ENCODE results near the gene PPM1E. TPM values are rescaled to one million over a fixed set of nuclear protein-coding genes. Genes with fewer than 3 reads are reported as not detected.

The PPM1E gene
- total RNA-seq, 1 experiment from 2014 or later: 7.1 TPM

DNA sequence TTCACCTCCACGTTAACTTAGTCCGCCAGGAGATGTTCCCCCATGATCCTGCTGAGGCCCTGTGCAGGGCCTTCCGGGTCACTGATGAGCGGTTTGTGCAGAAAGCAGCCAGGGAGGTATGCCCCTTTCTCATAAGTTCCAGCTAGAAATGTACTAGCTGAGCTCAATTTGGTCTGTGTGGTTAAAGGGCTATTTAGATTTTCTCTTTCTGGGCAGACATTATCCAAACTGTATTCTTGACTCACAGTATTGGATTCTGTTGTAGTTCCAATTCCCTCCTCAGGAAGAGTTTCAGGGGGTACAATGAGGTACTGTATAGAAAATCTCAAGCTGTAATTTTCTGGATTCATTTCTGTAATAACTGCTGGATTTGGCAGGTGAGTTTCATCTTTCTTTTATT lies 214.0 kb downstream of the PPM1E start:
- H3K23me2 ChIP-seq (ENCODE audit: insufficient read length, low read depth, low read length, poor library complexity, severe bottlenecking): no peaks in the 10 kb centered on the region
- H3K4ac ChIP-seq (ENCODE audit: low read depth, low read length): no peak overlapping the region
- H3K23ac ChIP-seq (ENCODE audit: insufficient read length, low read depth, low read length): no peak overlapping the region
- no peak for DNase-seq
- no peaks in the 10 kb centered on the region for H3K79me2 ChIP-seq (ENCODE audit: insufficient read depth, low read length)
- no peak overlapping the region for H4K5ac ChIP-seq (ENCODE audit: insufficient read length, low read depth, low read length)
- Mint-ChIP-seq H3K4me3 (no peak overlapping the region), H3K27me3 (ENCODE audit: low read depth) (no peaks in the 10 kb centered on the region), H3K9me3 (no peaks in the 10 kb centered on the region), H3K27ac (no peak overlapping the region), H3K4me1 (peaks cover 28 to 39% of the 10 kb centered on the region in 2 experiments), H3K36me3 (ENCODE audit: insufficient read depth in 1 of 3, low read depth in 3 of 3) (no peaks in the 10 kb centered on the region)
- no peak overlapping the region for H3K9ac ChIP-seq (ENCODE audit: extremely low read depth, insufficient read length, low read length)
- no peak overlapping the region for H3T11ph ChIP-seq (ENCODE audit: low read length)
- no peak overlapping the region for H3K14ac ChIP-seq (ENCODE audit: insufficient read depth, low read length)
- H3K18ac ChIP-seq (ENCODE audit: insufficient read length, low read depth, low read length): no peak overlapping the region
- H2BK15ac ChIP-seq (ENCODE audit: low read depth, low read length): no peak overlapping the region
- no peak overlapping the region for H2BK5ac ChIP-seq (ENCODE audit: insufficient read length, low read length)
- H4K91ac ChIP-seq (ENCODE audit: insufficient read length, low read depth, low read length): no peak overlapping the region
- H3K27ac ChIP-seq (ENCODE audit: insufficient read length, low read depth, low read length): no peak overlapping the region
- H3K56ac ChIP-seq (ENCODE audit: insufficient read length, low read depth, low read length): no peak overlapping the region
- H2AFZ ChIP-seq (ENCODE audit: low read length): no peak overlapping the region
- no peaks in the 10 kb centered on the region for H3K27me3 ChIP-seq (ENCODE audit: insufficient read depth, low read length)
- H4K20me1 ChIP-seq (ENCODE audit: control insufficient read depth, insufficient read depth, insufficient read length): no peaks in the 10 kb centered on the region
- H3K9me3 ChIP-seq (ENCODE audit: control insufficient read depth, low read depth, low read length): no peaks in the 10 kb centered on the region
- H3K79me1 ChIP-seq (ENCODE audit: insufficient read depth, low read depth, low read length, poor library complexity, severe bottlenecking): no peaks in the 10 kb centered on the region
- H2BK120ac ChIP-seq (ENCODE audit: low read depth, low read length, poor library complexity, severe bottlenecking): no peak overlapping the region
- WGBS (ENCODE audit: extremely low coverage, insufficient read length, low lambda C conversion rate): no CpG with 5 or more reads among the region's 4 CpGs
- H4K8ac ChIP-seq (replicated peaks; ENCODE audit: insufficient read length, low read depth, low read length): no peak overlapping the region
- peaks cover 5% of the 10 kb centered on the region; the same call in 1 of the 2 replicates for H3K4me1 ChIP-seq (ENCODE audit: insufficient read depth, low read length)
- H2BK20ac ChIP-seq (ENCODE audit: low read depth, low read length, poor library complexity, severe bottlenecking): no peak overlapping the region
- H3K4me2 ChIP-seq (ENCODE audit: insufficient read depth, insufficient read length, low read length): no peak overlapping the region
- H2BK12ac ChIP-seq (ENCODE audit: insufficient read length, low read depth, low read length): no peak overlapping the region
- no peak overlapping the region for H2AK5ac ChIP-seq (ENCODE audit: insufficient read length, low read length)
- TF ChIP-seq, protein P1, sequence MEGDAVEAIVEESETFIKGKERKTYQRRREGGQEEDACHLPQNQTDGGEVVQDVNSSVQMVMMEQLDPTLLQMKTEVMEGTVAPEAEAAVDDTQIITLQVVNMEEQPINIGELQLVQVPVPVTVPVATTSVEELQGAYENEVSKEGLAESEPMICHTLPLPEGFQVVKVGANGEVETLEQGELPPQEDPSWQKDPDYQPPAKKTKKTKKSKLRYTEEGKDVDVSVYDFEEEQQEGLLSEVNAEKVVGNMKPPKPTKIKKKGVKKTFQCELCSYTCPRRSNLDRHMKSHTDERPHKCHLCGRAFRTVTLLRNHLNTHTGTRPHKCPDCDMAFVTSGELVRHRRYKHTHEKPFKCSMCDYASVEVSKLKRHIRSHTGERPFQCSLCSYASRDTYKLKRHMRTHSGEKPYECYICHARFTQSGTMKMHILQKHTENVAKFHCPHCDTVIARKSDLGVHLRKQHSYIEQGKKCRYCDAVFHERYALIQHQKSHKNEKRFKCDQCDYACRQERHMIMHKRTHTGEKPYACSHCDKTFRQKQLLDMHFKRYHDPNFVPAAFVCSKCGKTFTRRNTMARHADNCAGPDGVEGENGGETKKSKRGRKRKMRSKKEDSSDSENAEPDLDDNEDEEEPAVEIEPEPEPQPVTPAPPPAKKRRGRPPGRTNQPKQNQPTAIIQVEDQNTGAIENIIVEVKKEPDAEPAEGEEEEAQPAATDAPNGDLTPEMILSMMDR (conservative IDR thresholded peaks at IDR 0.05): no peak

All from H9 (cell line).